SIG-M5 (cell line): ENCODE results near the gene CCL27.

Experiments
- DNase-seq: peaks from one replicate; lab custom pipeline; 2025; lab: John Stamatoyannopoulos, UW

CCL27 gene

GRCh38 chr9:34662526-34663302 lies at the start of gene CCL27:
TSS of gene CCL27 (minus strand) at chr9:34662657. CDS start at chr9:34662633, 24 bp downstream.
- no peak for DNase-seq

DNA sequence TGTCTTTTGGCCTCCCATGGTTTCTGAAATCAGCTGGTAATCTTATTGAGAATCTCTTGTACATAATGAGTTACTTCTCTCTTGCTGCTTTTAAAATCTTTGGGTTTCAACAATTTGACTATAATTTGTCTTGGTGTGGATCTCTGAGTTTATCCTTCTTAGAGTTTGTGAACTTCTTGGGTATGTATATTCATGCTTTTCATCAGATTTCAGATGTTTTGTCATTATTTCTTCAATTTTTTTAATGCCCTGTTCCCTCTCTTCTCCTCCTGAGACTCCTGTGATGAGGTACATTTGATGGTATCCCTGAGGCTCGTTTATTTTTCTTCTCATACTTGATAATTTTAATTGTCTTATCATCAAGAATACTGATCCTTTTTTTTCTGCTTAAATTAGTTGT lies 49.7 kb upstream of the CCL27 start:
- no peak for DNase-seq

DNA sequence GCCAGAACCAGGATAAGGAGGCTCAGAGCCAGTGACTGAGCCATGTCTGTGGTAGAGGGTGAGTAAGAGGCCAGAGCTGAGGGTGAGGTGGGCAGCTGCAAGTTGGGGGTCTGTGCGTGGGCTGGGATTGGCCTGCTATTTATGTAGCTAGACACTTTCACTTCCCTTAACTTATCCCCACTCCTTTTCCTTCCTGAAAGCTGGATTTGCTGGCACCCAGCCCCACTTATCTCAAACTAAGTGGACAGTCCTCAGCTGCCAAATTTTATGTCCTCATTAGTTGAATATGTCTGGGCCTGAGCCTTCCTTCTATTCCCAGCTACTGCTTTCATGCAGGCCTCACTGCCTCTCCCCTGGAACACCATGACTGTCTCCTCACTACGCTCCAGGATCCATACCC lies 47.6 kb upstream of the CCL27 start, which contains the start of gene CCL21:
Gene CCL21 (minus strand): TSS at position 114 of the 400 bp plus-strand sequence. CDS start 70 bp downstream, at position 44.
- no peak for DNase-seq

DNA sequence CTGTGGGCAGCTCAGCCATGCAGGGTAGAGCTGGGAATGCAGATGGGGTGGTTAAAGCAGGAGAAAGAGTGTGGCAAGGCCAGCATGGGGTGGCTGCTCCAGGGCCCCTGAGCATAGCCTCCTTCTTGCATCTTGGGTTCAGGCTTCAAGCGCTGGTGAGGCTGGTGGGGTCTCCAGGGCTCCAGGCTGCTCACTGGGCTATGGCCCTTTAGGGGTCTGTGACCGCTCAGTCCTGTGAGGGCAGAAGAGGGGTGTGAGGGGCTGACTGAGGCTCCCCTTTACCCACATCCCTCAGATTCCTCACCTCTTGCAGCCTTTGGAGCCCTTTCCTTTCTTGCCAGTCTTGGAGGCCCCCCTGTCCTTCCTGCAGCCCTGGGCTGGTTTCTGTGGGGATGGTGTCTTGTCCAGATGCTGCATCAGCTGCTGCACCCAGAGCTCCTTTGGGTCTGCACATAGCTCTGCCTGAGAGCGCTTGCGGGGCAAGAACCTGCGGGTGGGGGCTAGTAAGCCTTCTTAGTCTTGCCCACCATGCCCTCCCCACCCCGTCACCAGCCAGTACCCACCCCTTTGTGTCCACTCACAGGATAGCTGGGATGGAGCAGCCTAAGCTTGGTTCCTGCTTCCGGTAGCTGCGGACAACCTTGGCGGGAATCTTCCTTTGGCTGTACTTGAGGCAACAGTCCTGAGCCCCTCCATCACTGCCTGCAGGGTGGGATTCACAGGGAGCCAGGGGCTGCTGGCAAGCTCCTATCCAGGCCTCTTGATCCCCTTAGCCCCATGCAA lies 46.9 kb upstream of the CCL27 start:
- DNase-seq, result no peak

- DNase-seq, result no peak
Observed at GRCh38 chr9:34707130-34707529, 44.7 kb upstream of the CCL27 start.

- no peak for DNase-seq
Observed at GRCh38 chr9:34701769-34702736, 39.6 kb upstream of the CCL27 start.

DNA sequence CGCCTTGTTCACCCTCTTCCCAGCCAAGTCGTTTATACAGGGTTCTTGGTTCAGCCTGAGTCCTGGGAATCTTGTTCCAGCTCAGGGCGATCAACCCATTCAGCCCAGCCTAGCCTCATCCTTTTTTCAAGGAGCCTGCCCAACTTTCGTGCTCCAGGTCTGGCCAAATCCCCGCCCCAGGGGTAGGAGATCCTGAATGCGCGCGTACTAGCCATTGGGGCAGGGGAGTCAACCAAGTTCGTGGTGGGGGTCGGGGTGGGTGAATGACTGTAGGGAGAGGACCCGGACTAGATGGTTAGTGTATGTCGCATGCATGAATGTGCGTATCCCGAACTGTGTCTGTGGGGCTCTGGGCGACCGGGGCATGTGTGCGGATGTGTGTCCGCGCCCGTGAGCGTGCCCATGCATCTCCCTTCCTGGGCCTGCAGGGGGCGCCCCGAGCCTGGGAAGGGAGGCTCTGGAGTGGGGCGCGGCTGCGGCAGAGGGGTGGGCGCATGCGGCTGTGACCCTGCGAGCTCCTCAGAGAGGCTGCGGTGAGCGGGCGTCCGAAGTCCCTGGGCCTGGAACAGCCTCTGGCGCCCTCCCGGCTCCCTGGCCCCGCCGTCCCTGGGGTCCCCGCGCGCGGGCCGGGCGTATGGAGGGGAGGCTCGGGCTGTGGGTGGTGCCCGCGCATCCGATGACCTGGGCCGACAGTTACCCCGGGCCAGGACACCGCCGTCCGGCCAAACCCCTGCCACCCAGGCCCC lies 38.7 kb upstream of the CCL27 start:
- DNase-seq, result no peak

DNA sequence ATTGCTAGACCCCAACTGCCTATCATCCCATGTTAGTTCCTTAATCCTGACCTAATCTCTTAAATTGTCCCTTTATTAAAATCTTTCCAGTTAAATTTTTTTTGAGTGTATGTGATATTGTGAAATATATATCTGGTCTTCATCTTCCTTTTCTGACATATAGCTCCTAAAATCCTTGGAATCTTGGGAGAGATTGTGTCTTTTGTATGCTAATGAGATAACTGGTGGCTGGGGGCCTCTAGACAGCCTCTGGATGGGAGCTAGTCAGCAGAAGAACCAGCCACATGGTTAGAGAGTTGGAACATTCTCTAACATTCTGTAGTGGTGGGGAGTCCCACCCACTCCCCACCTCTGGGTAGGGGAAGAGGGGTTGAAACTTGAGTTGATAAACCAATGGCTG lies 32.4 kb upstream of the CCL27 start:
- DNase-seq, result no peak

- DNase-seq, result no peak
Observed at GRCh38 chr9:34693560-34693959, 31.1 kb upstream of the CCL27 start.

DNA sequence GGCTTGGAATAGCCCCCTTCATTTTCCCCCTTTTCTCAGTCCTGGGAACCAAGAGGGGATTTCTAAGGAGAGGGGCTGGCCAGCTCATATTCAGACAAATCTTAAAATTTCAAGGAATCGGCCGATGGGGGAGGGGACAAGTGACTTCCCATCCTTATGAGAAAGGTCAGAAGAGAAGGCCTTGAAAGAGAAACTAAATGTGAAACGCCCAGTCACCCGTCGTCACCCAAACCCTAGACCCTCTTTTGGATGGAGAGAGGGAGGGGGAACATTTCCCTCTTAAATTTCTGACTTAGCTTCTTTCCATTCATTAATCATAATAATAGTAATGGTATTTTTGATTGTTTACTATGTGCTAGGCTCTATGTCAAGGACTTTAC lies 29.5 kb upstream of the CCL27 start:
- no peak for DNase-seq

- no peak for DNase-seq
Observed at GRCh38 chr9:34690983-34691935, 28.8 kb upstream of the CCL27 start, which contains the start of gene CCL19. TSS of gene CCL19 (minus strand) at chr9:34691276. CDS start at chr9:34691139, 137 bp downstream.

DNA sequence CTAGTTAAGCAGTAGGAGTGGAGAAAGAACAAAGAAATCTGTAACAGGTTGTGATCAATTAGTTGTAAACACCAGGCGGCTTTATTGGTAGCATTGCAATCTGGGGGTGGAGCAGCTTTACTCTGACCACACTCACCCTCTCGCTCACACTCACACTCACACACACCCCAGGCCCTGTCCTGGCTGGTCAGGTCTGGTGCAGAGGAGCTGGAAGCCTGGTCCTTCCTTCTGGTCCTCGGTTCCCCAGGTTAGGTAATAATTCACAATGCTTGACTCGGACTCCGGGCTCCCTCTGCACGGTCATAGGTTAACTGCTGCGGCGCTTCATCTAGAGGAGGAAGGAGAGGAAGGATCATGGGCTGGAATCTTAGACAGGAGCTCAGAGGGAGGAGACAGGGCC lies 27.1 kb upstream of the CCL27 start:
- DNase-seq, result no peak

- no peak for DNase-seq
Observed at GRCh38 chr9:34689116-34689470, 26.6 kb upstream of the CCL27 start.

DNA sequence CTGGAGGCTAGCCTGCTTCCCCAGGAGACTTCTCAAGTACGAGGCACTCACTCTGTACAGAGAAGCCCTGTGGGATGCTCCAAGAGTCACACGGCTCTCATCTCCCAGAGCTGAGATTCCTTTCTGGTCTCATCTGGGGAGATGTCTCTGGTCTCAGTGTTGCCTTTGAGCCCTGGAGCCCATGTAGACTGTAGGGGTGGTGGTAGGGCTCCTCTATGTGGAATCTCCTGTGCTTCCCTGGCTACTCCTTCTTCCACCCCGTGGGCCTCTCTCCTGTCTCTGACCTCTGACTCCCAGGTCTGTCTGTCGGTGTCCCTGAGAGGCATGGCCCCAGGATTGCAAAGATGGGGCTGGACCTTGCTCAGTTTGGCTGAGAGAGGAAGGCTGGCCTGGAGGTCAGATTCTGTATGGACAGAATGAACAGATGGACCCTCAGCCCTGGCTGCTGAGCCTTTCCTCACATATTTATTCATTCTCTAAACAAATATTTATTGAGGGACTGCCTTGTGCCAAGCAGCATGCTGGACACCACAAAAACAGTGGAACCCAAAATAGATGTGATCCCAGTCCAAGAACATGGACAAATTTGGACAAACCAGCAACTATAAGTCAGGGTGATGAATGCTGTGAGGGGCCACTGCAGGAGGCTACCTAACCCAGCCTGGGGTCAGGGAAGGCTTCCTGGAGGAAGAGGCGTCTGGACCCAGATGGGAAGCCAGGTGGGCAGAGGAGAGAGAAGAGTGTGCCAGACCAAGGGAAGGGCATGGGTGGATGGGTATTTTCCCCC lies 26.1 kb upstream of the CCL27 start:
- DNase-seq, result no peak

DNA sequence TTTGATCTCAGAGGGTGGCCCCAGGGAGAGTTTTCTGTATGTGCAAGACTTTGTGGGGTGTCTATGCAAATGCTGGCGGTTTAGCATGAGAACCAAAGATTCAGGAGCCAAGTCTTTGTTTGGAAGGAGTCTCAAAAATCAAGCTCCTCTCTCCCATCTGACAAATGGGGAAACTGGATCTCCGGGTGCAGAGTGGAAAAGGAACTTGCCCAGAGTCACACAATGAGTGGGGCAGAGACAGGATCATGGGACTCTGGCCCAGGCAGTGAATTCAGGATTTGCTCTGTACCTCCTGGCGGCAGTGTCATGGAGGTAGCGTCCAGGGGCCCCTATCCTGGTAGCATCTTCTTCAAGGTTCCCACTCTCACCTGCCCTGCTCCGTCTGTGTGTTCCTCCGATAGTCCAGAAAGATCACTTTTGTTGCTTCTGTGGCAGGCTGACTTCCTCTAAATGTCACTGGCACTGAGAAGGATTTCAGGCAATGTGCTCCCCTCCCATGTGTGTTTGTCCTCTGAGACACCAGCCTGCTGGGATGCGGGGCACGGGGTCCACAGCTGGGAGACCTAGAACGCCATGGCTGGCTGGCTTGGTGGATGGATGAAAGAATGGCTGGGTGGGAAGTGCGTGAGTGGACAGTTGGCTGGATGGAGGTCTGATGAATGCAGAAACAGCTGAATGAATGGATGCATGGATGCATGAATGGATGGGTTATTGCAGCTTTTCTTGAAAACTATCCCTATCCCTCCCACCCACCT lies 25.0 kb upstream of the CCL27 start:
- DNase-seq, result no peak

DNA sequence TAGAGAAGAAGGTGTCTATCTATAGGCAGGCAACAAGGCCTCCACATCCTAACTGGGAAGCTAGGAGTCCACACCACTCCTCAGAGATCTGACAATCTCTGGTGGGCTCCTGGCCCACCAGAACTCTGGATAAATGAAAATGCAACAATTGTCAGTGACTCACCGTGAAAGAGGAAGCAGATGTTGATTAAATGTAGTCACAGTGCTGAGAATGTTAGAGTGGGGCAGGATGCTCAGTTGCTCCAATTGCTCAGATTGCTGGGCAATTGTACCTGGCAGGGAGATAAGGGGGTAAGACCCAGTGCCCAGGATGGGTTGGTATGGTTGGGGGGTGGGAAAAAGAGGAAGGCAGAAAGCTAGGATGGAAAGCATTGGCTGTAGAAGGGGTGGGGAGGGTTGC lies 24.3 kb upstream of the CCL27 start:
- DNase-seq, result no peak

- no peak for DNase-seq
Observed at GRCh38 chr9:34686231-34686630, 23.8 kb upstream of the CCL27 start.

DNA sequence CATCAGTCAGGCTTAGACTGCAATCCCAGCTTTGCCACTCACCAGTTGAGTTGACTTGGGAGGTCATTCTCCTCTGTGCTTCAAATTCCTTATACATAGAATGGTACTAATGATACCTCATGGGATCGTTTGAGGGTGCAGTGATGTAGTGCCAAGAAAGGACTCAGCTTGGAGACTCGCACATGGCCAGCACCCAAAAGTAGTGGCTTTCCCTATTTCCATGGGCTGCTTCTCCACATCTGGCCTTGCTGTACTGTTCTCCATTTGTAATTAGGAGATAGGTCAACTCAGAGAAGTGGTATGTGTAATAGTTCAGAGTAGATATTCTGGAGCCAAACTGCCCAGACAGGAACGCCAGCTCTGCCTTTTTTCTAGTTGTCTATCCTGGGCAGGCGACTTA lies 23.1 kb upstream of the CCL27 start:
- no peak for DNase-seq

- no peak for DNase-seq
Observed at GRCh38 chr9:34684816-34685215, 22.4 kb upstream of the CCL27 start.
